ENCODE data around the gene ESRP2.

DNA sequence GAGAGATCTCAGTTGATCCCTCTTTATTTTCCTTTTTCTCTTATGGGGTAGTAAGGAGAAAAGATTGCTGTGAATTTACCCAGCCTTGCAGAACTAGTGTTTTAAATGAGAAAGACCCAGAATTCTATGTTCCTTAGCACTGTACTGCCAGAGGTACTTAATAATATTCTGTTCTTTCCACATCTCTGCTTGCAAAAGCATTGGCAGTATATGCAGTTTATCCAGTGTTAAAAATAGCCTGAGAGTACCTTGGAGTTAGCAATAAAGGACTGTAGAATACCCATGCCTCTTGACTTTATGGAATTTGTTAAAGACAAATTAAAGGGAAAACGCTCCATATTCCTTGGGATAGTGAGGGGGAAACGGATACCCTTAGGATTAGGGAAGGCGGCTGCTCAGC lies 40.3 kb upstream of the ESRP2 start:
- TF ChIP-seq, protein P1, sequence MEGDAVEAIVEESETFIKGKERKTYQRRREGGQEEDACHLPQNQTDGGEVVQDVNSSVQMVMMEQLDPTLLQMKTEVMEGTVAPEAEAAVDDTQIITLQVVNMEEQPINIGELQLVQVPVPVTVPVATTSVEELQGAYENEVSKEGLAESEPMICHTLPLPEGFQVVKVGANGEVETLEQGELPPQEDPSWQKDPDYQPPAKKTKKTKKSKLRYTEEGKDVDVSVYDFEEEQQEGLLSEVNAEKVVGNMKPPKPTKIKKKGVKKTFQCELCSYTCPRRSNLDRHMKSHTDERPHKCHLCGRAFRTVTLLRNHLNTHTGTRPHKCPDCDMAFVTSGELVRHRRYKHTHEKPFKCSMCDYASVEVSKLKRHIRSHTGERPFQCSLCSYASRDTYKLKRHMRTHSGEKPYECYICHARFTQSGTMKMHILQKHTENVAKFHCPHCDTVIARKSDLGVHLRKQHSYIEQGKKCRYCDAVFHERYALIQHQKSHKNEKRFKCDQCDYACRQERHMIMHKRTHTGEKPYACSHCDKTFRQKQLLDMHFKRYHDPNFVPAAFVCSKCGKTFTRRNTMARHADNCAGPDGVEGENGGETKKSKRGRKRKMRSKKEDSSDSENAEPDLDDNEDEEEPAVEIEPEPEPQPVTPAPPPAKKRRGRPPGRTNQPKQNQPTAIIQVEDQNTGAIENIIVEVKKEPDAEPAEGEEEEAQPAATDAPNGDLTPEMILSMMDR (IDR thresholded peaks at IDR 0.05; ENCODE audit: insufficient read depth, low read length) = no peak
- TF ChIP-seq GABPA (IDR thresholded peaks at IDR 0.05; ENCODE audit: low read depth) (no peak), POLR2AphosphoS5 (IDR thresholded peaks at IDR 0.05; ENCODE audit: low read depth) (no peak), SPI1 (IDR thresholded peaks at IDR 0.05; ENCODE audit: borderline replicate concordance, low read depth) (no peak)
- TF ChIP-seq, protein P2, sequence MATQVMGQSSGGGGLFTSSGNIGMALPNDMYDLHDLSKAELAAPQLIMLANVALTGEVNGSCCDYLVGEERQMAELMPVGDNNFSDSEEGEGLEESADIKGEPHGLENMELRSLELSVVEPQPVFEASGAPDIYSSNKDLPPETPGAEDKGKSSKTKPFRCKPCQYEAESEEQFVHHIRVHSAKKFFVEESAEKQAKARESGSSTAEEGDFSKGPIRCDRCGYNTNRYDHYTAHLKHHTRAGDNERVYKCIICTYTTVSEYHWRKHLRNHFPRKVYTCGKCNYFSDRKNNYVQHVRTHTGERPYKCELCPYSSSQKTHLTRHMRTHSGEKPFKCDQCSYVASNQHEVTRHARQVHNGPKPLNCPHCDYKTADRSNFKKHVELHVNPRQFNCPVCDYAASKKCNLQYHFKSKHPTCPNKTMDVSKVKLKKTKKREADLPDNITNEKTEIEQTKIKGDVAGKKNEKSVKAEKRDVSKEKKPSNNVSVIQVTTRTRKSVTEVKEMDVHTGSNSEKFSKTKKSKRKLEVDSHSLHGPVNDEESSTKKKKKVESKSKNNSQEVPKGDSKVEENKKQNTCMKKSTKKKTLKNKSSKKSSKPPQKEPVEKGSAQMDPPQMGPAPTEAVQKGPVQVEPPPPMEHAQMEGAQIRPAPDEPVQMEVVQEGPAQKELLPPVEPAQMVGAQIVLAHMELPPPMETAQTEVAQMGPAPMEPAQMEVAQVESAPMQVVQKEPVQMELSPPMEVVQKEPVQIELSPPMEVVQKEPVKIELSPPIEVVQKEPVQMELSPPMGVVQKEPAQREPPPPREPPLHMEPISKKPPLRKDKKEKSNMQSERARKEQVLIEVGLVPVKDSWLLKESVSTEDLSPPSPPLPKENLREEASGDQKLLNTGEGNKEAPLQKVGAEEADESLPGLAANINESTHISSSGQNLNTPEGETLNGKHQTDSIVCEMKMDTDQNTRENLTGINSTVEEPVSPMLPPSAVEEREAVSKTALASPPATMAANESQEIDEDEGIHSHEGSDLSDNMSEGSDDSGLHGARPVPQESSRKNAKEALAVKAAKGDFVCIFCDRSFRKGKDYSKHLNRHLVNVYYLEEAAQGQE (IDR thresholded peaks at IDR 0.05; ENCODE audit: insufficient replicate concordance, low read depth) = no peak
